Fibroblast of skin of right quadriceps (primary cell): ENCODE data around the gene VWA3B.
"Not testable (repeated sequence)": the region's sequence is repeated elsewhere in the genome, so short reads cannot be mapped to it uniquely, and the experiment has no call there.

Experiments
- DNase-seq: peaks from one replicate; pipeline ENCODE4 v3.0.0-alpha.2; 2013

The VWA3B gene

GRCh38 chr2:98138978-98139377, 52.0 kb downstream of the VWA3B start:
- not testable (repeated sequence) for DNase-seq

GRCh38 chr2:98140210-98140609, 53.2 kb downstream of the VWA3B start:
- no peak for DNase-seq

DNA sequence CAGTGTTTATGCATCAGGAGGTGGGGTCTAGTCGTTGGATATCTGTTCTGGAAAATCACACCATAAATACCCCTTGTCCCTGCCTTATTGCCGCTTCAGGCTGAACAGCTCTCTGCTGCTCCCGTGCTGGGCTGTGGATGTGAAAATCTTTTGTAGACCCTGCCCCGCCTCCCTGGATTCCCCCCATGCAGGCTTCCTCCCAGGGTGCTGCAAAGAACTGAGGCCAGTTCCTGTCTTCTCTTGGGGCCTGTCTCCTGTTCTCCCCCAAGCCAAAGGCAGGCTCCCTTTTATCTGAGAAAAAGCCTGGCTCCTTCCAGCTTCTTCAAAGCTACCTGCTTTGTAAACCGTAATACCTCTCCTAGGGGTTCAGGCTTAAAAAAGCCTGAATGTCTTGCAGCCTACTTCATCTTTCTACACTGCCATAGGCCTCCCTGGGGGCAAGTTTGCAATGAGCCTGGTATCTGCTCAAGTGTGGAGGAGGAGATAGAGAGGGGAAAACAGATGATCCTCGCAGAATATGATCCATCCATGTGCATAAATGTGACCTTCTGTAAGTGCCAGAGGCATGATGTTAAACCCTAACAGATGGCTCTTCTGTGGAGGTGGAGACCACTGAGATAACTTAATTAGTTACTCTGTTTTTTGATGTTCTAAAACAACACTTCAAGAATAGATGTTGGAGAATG, 55.3 kb downstream of the VWA3B start:
- no peak for DNase-seq

- no peak for DNase-seq
These were observed 58.1 kb downstream of the VWA3B start for GRCh38 chr2:98145070-98145469.

GRCh38 chr2:98147900-98148299, 60.9 kb downstream of the VWA3B start:
- not testable (repeated sequence) for DNase-seq

DNA sequence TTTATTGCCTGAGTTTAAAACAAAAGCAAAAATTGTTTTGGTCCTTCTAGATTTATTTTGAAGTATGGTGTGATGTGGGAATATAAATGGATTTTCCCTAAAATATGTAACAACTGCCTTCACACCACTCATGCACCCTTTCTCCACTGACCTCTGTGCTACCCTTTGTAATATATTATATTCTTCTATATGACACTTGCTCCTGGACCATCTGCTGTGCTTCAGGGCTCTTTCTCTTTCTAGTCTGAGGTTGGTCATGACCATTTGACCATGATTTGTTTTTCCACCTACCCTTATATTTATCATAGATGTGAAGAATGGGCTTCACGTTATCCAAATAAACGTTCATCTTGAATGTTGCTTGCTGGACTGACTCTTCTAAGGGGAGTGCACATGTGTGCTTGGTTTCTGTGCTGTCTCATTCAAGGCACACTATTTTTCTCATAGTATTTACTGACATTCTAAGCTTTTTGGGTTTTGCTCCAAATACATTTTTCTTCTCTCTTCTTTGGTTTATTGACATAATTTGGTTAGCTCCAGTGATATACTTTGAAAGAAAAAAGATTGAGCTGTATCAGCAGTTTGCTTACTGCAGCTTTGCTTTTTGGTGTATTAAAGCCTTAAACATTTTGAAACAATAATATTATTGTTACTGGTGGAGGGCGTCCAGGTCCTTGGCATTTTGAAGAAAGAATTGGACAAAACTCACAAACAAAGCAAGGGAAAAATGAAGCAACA, 61.8 kb downstream of the VWA3B start:
- no peak for DNase-seq

DNA sequence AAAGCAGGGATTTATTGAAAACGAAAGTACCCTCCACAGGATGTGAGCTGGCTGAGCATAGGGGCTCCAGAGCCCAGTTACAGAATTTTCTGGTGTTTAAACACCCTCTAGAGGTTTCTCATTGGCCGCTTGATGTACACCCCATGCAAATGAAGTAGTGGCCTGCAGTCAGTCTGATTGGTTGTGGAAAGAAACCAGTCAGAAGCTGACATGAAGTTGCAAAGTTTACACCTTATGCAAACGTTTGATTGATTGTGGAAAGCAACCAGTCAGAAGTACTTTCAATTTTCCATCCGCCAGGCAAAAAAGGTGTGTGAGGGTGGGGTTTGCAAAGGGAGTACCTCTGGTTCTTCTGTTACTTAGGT, 62.3 kb downstream of the VWA3B start:
- peak; percentile 53 for DNase-seq

DNA sequence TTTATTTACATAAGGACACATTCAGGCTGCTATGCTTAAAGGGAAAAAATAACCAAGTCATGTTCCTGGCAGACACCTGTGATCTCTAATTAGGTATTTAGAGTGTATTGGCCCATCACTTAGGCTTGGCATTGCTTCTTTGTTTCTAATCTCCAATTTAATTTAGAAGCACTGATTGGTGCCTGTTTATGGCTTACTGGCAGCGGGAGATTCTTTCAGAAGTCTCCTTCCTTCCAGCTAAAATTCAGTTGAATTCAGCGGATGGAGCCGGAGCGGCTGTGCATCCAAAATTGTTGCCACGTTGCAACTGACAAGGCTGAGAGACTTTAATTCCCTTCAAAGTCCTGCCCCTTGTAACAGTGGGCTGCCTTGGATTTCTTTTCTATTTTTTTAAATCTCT, 66.5 kb downstream of the VWA3B start:
- no peak for DNase-seq

- no peak for DNase-seq
These were observed 68.3 kb downstream of the VWA3B start for GRCh38 chr2:98155291-98155690.

DNA sequence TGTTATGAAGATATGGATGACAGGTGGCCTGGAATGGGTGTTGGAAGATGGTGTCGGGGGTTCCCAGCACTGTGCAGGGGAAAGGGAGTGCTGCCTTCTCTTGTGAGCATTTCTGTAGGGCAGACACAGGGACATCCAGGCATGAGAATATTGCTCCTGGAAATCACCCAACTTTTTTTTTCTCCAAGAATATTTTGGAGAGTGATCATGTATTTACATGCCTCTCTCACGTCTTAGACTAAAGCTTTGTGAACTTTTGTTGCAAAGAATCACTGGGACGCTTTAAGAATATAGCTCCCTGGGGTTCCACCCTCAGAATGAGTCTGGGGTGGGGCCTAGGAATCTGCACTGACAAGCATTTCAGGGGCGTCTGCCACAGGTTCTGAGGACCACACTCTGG, 68.7 kb downstream of the VWA3B start:
- no peak for DNase-seq

GRCh38 chr2:98156304-98156703, 69.3 kb downstream of the VWA3B start:
- DNase-seq = no peak

DNA sequence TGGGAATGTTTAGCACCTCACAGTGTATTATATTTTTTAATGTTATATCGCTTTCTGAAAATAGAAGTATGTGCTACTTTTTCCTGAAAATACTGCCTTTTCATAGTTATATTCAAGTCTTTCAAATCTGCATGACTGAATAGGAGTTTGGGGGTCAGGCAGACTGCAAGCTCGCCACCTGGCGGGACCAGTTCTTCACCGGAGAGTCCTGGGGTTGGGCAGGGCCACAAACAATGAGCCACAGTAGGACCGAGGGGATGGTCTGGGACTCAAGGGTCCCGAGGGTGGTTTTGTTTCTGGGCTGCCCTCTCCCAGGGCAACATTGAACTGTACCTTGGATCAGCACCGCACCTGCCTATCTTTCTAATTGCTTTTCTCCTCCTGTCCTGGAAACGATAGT, 70.6 kb downstream of the VWA3B start:
- DNase-seq = no peak

GRCh38 chr2:98158305-98158704, 71.3 kb downstream of the VWA3B start:
- no peak for DNase-seq

- DNase-seq = no peak
These were observed 73.6 kb downstream of the VWA3B start for GRCh38 chr2:98160554-98160953.

DNA sequence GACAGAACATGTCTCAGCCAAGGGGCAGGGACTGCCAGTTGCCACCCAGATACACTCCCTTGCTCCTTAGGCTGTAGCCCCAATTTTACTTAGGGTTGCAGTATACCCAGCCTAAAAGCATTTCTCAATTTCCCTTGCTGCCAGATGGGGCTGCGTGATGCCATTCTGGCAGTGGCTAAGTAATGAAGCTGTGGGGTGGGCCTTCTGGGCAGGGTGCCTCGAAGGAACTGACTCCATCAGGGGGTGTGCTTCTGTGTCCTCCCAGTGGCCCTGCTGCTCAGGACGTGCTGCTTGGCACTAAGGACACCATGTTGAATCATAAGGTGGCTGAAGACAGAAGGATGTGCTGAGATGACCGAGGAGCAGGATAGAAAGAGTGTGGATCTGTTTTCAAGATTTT, 74.2 kb downstream of the VWA3B start:
- no peak for DNase-seq

- DNase-seq = no peak
These were observed 77.3 kb downstream of the VWA3B start for GRCh38 chr2:98164256-98164655.

GRCh38 chr2:98165516-98166071, 78.6 kb downstream of the VWA3B start:
- no peak for DNase-seq

DNA sequence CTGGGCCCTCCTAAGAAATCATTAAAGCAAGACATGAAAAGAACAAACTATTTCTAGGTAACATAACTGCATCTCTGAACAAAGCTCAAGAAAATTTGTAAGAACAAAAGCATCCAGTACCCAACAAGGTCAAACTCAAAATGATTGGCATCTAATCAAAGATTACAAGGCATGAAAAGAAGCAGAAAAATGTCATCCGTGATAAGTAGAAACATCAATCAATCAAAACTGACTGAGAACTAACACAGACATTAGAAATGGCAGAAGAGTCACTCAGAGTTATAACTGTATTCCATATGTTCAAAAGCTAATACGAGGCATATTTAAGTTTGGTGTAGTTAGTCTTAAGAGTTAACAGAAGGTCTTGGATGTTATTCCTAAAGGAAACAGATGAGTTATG, 80.9 kb downstream of the VWA3B start:
- DNase-seq = no peak

GRCh38 chr2:98170076-98170475, 83.1 kb downstream of the VWA3B start:
- no peak for DNase-seq

DNA sequence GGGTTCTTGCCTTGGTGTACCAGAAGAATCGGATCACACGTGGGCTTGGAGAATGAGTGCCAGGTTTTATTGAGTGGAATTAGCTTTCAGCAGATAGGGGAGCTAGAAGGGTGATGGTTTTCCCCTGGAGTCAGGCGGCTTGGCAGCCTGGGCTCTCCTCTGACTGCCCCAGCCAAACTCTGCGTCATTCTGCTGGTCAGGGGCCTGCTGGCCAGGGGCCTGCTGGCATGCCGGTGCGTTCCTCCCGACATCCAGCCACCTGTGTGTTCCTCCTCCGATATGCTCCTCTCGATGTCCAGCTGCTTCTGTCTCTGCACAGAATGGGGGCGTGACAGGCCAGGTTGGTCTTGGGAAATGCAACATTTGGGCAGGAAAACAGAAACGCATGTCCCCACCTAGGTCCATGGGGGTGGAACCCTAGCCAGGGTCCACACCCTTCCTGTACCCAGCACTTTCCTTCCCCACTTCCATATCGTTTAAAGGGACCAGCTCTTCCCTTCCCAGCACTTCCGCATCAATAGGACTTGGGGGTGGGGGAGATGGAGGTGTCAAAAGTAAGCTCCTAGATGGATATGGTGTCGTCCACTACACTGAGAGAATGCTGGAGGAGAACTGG, 85.3 kb downstream of the VWA3B start:
- DNase-seq = no peak

DNA sequence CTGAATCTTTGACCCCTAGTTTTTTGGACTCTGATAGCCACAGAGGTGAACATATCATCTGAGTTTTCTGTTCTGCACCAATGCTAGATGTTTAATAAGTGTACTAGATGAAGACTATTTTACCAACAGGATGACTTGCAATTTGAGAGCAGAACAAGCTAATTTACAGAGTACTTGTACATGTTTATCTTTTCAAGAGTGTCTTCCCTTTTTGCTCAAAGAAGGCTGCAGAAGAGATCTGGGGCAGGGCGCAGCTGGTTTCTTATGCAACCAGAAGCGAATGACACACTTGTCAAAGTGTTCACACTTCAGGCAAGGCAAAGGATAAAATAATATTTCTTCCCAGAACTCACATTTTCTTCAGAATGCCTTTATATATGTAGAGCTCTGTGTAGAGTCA, 86.0 kb downstream of the VWA3B start:
- no peak for DNase-seq

DNA sequence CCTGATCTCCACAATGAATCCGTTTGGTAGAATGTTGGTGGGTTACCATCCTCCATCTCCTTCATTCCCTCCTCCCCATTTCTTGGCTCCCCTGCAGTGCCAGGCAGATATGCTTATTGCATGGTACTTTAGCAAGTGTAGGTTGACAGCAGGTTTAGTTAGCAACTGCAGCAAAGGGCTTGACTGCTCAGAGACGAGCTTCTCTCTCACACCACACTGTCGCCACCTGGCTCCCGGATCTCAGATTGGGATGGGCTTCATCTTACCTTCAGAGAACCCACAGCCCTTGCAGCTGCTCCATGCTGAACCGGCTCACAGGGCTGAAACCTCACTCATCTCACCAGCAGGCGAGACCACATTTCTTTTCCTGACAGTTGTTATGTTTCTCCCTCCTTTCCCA, 88.8 kb downstream of the VWA3B start:
- no peak for DNase-seq

DNA sequence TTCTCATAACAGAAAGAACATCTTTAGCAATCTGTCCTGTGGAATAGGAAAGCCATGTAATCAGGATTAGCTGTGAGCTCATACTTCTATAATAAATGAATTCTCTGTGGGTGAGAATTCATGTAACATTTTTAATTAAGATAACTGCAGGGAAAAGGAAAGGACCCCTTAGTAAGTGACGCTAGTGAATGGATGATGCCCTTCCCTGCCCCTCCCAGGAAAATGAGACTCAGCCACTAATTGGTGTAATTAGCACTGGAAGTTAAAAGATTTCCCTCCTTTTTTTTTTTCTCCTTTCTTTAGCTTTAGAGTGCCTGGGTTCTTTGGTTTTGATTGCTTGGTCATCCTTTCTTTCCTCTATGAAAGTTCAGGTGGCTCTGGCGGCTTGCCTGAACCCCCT, 90.3 kb downstream of the VWA3B start:
- no peak for DNase-seq

- no peak for DNase-seq
These were observed 91.0 kb downstream of the VWA3B start for GRCh38 chr2:98177986-98178385.
